OCI-LY3 (cell line): Measurements from ENCODE around the gene LLPH.
"Not testable (repeated sequence)": the region's sequence is repeated elsewhere in the genome, so short reads cannot be mapped to it uniquely, and the experiment has no call there.

Experiments
- CTCF ChIP-seq: fragments of 200-600, 300-600 bp; sonication (generic); IDR thresholded peaks from 2 replicates; pipeline ENCODE4 v1.5.1; 2014; ENCODE audit warnings: antibody characterized with exemption, low read length, low read depth
- EZH2phosphoT487 ChIP-seq: fragments of 200-600 bp; shearing (Covaris generic); IDR thresholded peaks from 2 replicates; pipeline ENCODE4 v1.6.1; 2018; ENCODE audit warnings: antibody characterized with exemption, mixed run types, low read depth

DNA sequence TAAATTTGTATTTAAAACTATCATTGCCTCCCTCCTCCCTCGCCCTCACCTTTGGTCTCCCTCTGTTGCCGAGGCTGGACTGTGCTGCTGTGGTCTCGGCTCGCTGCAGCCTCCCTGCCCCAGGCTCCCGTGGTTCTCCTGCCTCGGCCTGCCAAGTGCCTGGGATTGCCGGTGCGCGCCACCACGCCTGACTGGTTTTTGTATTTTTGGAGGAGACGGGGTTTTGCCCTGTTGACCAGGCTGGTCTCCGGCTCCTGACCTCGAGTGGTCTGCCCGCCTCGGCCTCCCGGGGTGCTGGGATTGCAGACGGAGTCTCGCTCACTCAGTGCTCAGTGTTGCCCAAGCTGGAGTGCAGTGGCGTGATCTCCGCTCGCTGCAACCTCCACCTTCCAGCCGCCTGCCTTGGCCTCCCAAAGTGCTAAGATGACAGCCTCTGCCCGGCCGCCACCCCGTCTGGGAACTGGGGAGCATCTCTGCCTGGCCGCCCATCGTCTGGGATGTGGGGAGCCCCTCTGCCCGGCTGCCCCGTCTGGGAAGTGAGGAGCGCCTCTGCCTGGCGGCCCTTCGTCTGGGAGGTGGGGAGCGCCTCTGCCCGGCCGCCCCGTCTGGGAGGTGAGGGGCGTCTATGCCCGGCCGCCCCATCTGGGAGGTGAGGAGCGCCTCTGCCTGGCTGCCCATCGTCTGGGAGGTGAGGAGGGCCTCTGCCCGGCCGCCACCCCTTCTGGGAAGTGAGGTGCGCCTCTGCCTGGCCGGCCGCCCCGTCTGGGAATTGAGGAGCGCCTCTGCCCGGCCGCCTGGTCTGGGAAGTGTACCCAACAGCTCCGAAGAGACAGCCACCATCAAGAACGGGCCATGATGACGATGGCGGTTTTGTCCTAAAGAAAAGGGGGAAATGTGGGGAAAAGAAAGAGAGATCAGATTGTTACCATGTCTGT lies 44.1 kb upstream of the LLPH start:
- TF ChIP-seq CTCF, EZH2phosphoT487: not testable (repeated sequence)
